Hippocampal formation (tissue), 2 donors: ENCODE measurements around the gene MAMSTR.
"Not testable (repeated sequence)": the region's sequence is repeated elsewhere in the genome, so short reads cannot be mapped to it uniquely, and the experiment has no call there.

Experiments used
- DNase-seq, 2 donors: peaks; one replicate each; lab custom pipeline; 2025; lab: John Stamatoyannopoulos, UW

The MAMSTR gene

DNA sequence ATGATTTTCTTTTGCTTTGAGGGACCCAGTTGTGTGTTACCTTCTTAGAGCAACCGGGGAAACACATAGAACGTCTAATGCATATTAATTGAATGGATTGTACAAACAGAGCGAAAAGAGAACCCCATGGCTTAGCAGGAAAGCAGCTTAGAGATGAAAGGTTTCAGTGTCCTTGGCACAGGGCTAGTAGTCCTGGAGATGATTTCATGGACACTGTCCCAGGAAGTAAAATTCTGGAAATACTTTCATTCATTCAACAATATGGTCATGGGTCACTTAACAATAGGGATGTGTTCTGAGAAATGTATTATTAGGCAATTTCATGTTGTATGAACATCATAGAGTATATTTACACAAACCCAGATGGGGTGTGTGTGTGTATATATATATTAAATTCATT is 33.4 kb downstream of the MAMSTR start:
- peak in 1 of 2 donors; percentile 41 for DNase-seq

DNA sequence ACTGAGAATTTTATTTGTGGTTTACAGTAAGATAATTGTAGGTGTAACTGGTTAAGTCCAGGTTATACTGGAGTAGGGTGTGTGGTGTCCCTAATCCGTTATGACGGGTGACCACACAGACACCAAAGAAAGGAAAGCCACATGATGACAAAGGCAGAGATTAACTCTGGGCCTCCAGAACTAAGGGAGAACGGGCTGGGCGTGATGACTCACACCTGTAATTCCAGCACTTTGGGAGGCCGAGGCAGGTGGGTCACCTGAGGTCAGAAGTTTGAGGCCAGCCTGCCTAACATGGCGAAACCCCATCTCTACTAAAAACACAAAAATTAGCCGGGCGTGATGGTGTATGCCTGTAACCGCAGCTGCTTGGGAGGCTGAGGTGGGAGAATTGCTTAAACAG is 33.9 kb downstream of the MAMSTR start:
- DNase-seq: no peak

DNA sequence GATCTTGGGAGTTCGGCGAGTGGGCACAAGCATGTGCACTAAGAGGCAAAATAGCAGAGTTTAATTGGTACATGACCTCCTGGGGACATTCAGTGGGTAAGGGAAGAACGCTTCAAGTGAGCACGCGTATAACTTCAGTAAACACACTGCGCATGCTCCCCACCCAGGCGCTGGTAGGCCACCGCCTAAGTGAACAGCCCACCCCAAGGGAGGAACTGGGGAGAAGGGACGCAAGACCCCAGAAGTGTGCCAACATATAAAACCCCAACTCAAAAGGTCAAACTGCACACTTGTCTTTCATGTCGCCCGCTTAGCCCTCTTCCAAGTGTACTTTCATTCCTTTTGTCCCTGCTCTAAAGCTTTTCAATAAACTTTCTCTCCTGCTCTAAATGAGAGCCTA is 36.2 kb downstream of the MAMSTR start:
- DNase-seq: peak; percentile 39 to 52

DNA sequence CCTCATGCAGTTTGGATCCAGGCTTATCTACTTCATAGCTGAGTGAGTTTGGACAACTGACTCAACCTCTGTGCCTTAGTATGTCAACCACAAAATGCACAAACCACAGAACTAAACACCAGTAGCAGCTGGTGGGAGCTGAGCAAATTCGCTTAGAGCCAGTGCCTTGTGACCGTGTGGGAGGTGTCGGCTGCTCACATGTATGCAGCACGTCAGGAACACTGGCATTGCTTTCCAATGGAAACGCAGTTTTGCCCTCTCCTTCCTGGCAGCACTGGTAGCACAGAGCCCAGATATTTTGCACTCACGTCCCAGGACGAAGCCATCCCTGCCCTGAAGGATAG is 38.4 kb downstream of the MAMSTR start:
- no peak for DNase-seq

DNA sequence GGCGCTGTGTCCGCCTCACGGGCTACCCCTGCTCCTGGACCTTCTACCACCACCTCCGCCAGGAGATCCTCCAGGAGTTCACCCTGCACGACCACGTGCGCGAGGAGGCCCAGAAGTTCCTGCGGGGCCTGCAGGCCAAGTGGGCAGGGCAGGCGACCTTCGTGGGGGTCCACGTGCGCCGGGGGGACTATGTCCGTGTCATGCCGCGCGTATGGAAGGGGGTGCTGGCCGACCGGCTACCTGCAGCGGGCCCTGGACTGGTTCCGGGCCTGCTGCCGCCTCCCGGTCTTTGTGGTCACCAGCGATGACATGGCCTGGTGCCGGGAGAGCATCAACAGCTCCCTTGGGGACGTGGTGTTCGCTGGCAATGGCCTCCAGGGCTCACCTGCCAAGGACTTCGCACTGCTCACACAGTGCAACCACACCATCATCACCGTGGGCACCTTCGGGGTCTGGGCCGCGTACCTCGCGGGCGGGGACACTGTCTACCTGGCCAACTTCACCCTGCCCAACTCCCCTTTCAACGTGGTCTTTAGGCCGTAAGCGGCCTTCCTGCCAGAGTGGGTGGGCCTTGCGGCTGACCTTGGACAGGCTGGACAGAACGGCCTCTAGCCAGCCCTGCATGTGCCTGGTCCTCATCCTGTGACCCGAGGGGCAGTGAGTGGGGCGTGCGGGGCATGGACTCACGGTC is 38.9 kb downstream of the MAMSTR start:
- DNase-seq: no peak

DNA sequence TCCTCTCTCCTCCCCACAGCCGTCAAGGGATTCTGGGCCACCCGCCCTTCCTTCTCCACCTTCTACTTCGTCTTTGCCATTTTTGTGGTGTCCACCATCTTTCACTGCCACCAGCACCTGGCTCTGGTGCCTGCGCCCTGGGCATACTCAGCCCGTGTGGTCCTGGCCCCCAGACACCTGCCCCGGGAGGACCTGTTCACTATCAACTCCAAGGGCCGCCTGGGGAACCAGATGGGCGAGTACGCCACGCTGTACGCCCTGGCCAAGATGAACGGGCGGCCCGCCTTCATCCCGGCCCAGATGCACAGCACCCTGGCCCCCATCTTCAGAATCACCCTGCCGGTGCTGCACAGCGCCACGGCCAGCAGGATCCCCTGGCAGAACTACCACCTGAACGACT is 39.5 kb downstream of the MAMSTR start:
- DNase-seq: not testable (repeated sequence)

DNA sequence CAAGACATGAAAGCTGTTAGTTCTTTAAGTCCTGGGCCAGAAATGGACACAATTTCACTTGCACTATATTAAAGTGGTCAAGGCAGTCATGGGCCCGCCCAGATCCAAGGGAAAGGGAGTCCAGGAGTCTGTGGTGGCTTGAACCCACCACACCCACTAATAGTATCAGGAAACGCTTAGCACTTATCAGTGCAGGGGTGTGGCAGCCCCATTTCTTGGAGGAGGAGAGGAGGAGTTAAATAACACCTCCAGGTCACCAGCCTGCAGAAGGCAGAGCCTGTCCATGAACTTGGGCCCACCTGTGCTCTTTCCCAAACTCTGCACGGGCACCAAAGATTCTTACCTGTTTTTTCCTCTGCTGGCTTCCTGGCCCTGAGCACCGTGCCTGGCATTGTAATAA is 41.3 kb downstream of the MAMSTR start:
- no peak for DNase-seq

DNA sequence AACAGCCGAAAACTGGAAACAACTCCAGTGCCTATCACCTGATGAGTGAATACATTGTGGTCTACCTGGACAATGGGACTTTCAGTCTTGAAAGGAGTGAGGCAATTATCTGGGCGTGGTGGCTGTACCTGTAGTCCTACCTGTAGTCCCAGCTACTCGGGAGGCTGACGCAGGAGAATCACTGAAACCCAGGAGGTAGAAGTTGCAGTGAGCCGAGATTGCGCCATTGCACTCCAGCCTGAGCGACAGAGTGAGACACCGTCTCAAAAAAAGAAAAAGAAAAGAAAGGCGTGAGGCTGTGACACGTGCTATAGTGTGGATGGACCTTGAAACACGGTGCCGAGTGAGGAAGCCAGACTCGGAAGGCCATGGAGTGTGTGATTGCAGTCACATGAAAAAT is 42.6 kb downstream of the MAMSTR start:
- DNase-seq: no peak

DNA sequence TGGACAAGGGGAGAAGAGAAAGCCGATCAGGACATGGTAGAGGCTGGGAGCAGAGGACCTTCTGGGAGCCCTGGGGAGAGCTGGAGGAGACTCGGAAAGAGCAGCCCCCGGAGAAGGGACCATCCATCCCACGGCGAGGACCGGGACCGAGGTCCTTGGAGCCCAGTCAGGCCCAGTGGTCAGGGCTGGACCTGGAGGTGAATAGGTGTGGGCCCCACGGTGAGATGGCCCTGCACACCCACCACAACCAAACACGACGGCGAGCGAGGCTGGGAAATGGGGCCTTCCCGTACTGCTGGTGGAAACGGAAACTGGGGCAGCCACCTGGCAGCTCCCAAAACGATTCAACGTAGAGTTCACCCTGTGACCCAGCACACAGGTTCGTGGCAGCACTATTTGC is 43.0 kb downstream of the MAMSTR start:
- DNase-seq: no peak

DNA sequence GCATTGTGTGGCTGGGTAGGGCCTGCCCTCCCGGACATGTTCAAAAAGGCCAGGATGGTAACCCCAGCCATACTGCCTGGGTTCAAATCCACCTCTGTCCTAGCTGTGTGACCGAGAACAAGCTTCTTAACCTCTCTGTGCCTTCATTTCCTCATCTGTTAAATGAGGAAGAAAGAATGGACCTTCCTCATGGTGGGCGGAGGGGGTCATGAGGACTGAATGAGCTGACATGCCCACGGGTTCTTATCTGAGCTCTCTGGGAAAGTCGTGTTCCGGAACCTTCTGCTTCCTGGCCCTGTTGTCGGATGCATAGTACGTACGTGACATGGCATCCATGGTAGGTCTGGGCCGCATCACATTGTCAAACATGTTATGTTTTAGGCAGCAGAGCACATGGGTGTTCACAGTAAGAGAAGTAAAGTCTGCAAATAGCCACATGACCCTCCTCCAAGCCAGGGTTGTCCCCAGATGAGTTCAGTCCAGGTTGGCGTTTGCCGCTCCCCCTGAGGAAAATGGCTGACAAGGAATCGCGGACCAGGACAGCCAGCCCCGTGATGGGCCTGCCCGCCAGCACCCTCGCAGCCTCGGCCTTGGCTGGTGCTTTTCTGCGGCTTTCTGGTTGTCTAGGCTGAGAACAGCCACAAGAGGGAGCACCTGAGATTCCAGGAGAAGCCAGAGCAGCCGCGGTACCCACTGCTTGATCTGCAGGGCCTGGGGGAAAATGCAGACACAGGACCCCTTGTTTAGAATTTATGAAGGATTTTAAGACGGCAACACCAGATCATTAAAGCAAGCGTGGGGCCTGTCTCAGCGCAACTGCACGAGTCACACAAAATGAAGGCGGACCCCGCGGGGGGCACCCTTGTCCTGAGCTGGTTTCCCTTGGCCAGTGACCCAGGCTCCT is 44.4 kb downstream of the MAMSTR start:
- peak; percentile 78 to 81 for DNase-seq

DNA sequence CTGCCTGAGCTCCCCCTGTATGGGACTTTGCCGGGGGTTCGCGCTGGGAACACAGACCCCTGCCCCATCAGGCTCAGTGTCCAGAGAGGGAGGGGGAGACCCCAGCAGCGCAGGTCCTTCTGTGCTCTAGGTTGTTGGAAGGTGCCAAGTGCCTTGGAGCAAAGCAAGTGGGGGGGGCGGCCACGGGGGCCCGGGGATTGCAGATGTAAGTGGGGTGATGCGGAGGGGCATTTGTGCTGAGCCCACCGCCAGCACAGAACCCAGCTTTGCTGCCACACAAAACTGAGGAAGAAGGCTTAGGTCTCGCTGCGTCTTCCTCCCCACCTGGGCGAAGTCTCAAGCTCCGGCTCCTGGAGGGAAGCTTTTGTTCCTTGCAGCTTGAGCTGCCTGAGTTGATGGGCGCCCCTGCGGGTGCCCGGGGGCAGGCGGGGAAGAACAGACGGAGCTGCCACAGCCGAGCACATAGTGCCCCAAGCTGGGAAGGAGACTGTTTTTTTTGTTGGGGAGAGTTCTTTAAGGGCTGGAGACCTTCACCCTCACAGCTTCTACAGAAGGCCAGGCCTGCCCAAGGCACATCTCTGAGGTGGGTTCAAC is 45.2 kb downstream of the MAMSTR start:
- no peak for DNase-seq

DNA sequence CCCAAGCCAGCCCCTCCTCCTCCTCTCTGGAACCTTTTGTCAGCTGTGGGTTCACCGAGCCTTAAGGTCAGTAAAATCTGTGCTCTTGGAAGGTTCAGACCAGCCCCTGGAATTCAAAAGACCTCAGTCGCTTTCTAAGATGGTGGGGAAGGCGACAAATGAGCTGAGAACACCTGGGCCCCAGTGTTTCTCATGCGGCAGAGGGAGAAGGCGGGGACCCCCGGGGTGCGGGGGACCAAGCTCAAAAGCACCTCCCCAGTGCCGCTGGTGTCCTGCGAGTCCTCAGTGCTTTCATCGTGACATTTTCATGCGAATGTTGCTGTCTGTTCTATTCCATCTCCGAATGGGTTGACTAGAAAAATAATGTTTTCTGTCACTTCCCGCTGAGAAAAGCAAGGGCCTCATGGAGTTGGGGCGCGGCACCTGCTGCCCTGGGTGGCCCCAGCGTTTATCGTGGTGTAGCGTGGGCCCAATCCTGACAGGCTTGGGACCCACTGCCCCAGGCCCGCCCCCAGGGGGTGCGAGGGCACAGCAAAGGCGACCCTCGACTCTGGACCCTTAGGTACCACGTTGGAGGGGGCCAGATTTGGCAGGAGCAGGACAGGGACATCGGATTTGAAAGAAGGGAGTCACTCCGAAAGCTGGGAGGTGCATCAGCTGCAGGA is 46.0 kb downstream of the MAMSTR start:
- no peak for DNase-seq

DNA sequence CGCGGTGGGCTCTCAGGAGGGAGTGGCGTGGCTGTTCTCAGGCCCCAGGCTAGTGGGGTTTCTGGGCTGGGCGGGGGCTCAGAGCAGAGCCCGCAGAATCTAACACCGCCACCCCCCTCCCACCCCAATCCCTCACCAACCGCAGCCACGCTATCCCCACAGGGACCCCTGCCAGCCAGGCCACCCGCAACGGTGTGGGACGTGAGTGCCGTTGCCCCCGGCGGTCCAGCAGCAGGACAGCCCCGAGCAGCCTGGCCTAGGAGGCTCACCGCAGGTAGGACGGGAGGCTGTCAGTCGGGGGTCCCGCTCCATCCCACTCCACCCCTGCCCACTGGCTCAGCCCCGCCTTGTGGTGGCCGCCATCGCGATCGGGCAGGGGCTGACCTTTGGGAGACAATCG is 46.5 kb downstream of the MAMSTR start, which contains the start of gene NTN5:
Gene NTN5 (minus strand): TSS at position 24 of the 400 bp plus-strand sequence. CDS start 2,031 bp downstream, outside the sequence.
- no peak for DNase-seq

DNA sequence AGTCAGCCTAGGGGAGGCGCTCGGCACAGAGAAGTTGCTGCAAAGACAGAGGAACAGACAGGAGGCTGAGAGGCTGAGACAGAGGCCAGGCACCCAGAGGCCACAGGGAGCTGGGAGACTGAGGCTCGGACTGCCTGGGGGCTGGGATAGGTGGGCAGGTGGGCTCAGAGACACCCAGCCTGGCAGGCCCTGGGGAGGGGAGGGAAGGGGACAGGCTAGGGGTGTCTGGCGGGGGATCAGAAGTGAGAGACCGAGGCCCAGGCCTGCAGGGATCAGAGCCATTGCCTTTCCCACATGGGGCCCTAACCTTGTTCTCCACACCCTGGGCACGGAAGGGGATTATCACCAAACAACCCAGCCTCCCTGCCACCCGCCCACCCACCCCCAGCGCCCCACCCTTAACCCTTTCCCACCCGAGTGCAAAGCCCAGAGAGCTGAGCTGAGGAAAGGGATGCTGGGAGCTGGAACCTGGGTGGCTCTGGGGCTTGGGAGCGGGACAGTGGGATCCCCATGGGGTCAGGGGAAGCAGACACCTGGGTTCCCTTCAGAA is 48.0 kb downstream of the MAMSTR start:
- DNase-seq: no peak

DNA sequence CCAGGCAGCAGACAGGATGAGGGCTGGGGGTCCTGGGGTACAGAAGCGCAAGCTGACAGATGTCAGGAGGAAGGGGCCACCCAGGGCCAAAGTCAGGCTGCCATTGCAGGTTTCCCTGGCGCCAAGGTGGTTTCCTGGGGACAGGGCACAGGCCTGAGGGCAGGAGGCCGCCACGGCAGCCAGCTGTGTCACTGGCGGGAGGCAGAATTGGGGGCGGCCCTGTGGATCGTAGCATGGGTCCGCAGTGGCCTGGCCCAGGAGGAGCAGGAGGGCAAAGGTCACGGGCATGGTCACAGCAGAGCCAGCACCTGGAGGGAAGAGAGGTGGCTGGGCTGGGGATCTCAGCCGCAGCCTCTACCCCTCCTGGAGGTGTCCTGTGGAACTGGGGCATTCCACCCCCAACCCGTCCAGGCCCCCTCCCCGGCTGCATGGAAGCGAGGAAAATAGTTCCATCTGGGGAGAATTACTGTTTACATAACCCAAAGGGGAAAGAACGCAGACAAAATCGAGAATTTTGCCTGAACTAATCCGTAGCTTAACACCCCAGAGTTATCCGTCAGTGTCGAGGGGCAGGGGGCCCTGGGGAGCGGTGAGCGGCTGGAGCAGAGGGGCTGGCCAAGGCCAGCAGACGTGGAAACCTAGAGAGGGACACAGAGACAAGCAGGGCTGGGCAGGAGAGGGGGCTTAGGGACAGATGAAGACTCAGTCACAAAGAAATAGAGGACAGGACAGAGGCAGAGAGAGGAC is 48.7 kb downstream of the MAMSTR start:
- no peak for DNase-seq

DNA sequence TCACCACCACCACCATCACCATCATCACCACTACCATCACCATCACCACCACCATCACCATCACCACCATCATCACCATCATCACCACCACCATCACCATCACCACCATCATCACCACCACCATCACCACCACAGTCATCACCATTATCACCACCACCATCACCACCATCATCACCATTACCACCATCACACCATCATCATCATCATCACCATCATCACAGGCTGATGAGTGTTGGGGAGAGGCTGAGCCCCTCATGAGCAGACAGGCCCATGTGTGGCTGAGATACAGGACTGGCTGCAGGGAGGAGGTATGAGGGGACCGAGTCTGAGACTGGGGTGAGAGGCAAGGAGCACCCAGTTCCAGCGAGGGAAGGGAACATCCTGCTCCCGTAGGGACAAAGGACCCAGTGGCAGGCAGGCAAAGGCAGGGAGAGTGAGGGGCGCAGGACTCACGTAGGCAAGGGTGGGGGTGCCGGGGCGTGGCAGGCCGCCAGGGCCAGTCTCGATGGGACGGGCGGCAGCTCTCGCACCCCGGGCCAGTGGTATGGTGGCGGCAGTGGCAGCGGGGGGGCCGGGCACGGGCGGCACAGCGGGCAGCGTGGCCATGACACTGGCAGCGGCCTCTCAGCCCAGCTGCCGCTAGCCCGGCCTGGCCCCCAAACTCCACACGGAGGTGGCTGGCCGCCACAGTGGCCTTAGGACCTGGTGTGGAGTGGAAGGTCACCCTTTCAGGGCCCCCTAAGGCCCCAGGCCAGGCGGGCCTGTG is 49.4 kb downstream of the MAMSTR start:
- DNase-seq: no peak

DNA sequence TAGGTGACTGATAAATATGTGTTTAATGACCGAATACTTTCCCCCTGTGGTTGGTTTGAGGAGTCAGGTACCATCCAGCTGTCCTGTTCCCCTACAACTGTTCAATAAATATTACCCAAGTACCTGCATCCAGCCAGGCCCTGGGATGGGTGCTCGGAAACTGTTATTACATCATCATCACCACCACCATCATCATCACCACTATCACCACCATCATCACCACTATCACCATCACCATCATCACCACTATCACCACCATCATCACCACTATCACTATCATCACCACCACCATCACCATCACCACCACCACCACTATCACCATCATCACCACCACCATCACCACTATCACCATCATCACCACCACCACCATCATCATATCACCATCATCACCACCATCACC is 50.8 kb downstream of the MAMSTR start:
- DNase-seq: no peak

DNA sequence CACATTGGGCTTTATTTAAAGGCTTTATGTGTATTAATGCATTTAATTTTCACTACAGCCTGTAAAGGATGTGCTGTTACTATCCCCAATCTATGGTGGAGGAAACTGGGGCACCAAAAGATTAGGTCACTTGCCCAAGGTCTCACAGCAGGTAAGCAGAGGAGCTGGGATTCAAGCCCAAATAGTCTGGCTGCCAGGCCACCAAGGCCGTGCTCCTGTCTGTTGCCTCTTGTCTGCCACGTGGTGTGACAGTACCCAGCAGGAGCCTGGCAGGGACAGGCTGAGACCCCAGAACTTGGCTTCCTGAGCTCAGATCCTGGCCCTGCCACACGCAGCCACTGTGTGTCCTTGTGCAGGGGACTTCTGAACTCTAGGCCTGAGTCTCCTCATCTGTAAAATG is 51.2 kb downstream of the MAMSTR start:
- no peak for DNase-seq

DNA sequence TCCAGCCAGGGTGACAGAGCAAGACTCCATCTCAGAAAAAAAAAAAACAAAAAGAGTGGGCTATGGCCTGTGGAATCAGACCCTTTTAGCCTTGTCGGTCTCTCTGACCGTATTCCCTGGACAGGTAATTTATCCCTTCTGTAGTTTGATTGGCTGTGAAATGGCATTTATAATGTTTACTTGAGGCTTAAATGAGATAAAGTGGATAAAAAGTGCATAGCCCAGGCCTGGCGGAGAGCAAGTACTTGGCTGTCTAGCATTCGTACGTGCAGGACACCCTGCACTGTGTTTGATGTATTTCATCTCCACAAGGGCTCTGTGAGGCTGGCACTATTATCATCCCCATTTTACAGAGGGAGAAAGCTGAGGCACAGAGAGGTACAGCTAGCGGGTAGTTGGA is 53.7 kb downstream of the MAMSTR start:
- DNase-seq: no peak

DNA sequence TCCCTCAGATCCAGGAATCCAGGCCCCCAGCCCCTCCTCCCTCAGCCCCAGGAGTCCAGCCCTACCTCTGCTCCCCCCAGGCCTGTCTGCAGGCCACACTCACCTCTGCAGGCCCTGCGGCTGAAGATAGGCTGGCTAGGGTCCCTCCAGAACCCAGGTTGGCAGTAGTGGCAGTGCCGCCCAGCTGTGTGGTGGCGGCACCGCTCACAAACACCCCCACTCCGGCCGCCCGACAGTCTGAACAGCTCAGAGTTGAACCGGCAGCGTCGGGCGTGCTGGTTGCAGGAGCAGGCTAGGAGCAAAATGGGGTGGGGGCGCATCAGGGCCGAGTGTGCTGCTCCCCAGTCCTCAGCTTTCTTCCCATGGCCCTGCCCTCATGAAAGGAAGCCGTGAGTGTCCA is 55.0 kb downstream of the MAMSTR start:
- no peak for DNase-seq

DNA sequence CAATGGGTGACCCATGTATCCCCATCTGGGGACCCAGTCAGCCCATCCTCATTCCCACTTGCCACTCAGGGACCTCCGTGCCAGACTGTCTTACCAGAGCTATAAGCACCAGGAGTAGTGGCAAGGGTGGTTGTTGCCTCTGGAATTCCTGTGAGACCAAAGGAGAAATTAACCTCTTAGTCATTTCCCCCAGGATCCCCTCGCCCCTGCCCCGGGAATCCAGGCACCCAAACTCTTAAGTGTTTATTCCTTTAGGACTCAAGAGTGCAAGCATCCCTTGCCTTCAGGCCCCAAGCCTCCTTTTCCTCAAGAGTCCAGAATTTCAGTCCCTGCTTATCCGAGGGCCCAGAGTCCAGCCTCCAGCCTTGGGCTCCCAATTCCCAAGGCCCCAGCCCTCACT is 55.9 kb downstream of the MAMSTR start:
- DNase-seq: no peak
